Dedifferentiated amniotic fluid mesenchymal stem cell (primary cell): ENCODE data around the gene FOXL3.
"Not testable (repeated sequence)": the region's sequence is repeated elsewhere in the genome, so short reads cannot be mapped to it uniquely, and the experiment has no call there.

Experiments used
- DNase-seq: peaks from one replicate; pipeline ENCODE4 v3.0.0-alpha.2; 2016; ENCODE audit errors: extremely low spot score

Gene FOXL3

GRCh38 chr7:255038-255435 is 34.9 kb upstream of the FOXL3 start:
- no peak for DNase-seq

DNA sequence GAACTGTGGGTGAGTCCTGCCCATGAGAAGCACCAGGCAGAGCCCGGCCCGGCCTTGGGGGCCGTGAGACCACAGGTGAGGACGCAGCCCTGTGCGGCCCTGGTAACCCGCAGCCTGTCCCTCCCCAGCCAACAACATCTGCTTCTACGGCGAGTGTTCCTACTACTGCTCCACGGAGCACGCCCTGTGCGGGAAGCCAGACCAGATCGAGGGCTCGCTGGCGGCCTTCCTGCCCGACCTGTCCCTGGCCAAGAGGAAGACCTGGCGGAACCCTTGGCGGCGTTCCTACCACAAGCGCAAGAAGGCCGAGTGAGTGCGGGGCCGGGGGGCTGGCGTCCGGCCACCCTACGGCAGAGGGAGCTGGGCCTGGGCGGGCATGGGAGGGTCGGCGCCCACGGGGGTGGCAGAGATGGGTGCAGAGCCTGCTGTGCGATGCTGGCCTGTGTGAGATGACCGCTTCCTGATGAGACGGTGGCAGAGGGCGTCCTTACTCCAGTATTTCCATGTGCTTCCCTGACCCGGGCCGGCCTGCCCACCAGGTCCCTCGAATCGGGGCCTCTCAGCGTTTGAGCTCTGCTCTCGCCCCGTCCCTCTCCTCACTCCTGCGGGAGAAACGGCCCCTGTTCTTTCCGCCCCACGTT is 34.1 kb upstream of the FOXL3 start:
- DNase-seq: no peak

DNA sequence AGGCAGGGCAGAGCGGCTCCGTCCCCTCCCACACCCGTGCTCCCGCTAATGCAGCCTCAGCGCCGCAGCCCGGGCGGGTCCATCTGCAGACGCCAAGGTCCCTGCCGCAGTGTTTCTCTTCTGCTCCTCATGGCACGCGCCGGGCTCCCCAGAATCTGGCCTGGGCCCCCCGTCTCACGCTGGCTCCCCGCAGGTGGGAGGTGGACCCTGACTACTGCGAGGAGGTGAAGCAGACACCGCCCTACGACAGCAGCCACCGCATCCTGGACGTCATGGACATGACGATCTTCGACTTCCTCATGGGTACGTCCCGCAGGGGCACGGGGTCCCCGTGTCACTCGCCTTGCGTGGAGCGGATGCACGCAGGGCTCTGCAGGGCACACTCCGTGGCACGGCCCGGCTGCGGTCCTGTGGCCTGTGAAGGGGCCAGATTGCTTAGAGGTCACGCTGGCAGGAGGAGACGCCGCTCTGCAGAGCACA is 33.5 kb upstream of the FOXL3 start:
- no peak for DNase-seq

GRCh38 chr7:256981-257646 is 32.9 kb upstream of the FOXL3 start:
- DNase-seq: no peak

DNA sequence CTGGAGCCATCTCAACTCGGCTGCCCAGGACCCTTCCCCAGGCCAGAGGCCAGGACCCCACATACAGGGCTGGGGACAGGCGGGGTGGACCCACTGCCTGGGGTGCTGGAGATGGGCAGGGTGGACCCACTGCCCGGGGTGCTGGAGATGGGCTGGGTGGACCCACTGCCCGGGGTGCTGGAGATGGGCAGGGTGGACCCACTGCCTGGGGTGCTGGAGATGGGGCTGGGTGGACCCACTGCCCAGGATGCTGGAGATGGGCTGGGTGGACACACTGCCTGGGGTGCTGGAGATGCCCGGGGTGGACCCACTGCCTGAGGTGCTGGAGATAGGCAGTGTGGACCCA is 32.4 kb upstream of the FOXL3 start:
- DNase-seq: no peak

DNA sequence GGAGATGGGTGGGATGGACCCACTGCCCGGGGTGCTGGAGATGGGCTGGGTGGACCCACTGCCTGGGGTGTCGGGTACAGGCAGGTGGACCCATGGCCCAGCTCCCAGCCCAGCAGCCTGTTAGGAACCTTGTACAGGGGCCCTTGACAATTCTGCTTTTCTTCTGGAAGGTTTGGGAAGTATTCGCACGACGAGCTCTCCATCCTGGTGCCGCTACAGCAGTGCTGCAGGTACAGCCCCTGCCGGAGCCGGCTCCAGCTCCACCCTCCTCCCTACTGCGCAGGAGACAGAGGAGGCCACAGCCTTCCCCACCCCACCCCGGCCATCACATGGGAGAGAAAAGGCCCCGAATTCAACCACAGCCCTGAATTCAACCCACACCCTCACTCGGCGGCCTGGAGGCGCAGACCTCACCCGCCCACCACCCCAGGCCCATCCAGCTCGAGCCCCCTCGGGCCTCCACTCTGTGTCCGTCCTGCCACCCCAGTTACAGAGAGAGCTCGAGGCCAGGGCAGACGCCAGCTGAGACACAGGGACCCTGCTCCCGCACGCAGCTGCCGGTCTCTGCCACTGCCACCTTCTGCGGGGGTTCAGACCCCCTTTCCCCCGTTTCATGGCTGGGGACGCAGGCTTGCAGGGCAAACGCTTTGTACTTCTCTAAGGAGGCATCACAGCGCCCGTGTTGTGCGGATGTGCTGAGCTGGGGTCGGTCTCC is 31.3 kb upstream of the FOXL3 start:
- no peak for DNase-seq

DNA sequence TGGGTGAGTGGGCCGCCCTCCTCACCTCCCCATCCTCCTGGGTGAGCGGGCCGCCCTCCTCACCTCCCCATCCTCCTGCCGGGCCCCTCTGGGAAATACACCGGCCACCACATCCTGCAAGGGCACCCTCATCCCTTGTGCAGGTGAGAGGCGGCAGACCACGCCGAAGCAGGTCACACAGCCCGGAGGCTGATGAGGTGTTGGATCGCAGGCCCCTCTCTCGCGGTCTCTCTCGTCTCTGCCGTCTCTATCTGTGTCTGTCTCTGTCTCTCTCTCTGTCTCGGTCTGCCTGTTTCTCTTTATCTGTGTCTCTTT is 30.8 kb upstream of the FOXL3 start:
- no peak for DNase-seq

DNA sequence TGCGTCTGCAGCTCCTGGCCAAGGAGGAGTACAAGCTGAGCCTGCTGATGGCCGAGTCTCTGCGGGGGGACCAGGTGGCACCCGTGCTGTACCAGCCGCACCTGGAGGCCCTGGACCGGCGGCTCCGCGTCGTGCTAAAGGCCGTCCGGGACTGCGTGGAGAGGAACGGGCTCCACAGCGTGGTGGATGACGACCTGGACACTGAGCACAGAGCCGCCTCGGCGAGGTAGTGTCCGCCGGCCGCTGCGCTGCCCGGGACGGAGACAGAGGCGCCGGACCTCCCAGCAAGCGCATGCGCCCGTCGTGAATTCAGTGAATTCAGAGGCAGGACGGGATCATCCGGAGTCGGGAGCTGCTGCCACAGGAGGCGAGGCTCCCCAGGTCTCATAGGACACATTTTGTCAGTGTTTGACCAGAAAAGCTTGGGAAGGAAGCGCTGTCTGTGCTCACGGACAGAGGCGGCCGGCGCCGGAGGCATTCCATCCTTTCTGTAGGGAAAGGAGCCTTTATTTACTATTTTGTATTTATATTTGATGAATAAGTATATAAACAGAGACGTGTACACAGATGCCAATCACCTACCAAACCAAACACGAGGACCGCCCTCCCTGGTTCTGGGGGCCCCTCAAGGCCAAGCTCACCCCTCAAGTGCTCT is 30.1 kb upstream of the FOXL3 start:
- no peak for DNase-seq

DNA sequence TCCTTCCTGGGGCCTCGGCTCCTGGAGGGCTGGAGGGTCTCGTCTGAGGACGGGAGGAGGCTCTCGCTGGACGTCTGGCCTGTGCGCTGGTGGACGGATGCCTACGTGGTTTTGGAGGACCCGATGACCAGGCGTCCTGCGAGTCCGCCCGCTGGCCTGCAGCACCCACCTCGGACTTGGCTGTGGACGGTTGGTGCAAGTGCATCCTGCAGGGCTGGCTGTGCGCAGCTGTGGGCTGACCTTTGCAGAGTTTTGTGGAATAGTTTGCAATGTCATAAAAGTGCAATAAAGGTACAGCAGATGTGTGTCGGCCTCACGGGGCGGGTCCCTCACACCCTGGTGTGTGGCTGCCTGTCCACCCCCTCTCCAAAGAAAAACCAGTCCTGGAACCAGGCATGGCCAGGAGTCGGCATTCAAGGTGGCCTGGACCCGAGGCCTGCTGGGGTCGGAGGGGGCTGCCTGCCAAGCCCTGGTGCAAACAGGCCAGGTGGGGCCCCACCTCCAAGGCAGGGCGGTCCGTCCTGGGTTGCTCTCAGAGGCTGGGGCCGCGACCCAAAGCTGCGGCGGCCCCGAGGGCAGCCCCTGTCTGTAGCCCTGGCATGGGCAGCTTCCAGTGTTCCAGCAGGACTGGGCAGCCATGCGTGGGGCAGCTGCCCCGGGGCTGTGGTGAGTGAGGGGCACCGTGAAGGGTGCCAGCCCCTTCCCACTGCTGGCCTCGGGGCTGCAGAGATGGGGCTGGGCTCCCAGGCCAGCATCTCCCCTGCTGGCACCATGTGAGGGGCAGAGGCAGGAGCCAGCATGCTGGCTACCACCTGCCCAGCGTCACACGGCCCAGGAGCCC is 29.3 kb upstream of the FOXL3 start:
- no peak for DNase-seq

DNA sequence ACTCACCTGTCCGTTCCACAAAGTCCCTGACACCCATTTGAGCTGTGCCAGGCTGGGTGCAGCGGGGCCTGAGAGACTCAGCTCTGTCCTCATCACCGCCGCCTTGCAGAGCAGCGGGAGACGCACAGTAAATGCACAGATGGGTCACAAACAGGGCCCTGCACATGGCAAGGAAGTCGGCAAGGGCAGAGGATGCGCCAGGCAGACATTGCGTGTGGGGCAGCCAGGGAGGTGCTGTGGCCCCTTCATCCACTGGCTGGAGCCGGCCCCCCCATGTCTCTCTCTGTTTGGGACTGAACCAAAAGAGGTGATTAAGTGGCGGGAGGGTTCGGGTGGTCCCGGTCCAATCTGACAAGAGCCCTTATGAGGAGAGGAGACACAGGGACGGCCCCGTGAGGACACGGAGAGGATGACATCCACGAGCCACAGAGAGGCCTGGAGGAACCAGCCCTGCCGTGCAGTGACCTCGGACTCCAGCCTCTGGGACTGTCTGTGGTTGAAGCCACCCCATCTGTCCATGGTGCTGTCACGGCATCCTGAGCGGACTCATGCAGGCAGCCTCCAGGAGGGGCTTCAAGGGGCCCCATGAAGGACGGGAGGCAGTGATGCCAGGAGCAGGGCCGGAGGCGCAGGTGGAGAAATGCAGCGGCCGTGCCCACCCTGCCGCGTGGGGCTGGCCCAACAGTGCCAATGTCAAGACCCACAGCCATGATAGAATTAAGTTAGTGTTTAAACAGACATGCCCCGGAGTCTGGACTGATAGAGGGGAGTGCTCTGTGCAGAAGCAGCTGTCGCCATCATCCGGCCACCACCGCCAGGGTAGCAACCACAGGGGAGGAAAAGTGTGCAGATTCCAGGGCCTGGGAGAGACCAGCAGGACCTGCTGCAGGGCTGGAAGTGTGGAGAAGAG is 28.4 kb upstream of the FOXL3 start:
- no peak for DNase-seq

- no peak for DNase-seq
Observed at GRCh38 chr7:262251-262572, 27.8 kb upstream of the FOXL3 start.

DNA sequence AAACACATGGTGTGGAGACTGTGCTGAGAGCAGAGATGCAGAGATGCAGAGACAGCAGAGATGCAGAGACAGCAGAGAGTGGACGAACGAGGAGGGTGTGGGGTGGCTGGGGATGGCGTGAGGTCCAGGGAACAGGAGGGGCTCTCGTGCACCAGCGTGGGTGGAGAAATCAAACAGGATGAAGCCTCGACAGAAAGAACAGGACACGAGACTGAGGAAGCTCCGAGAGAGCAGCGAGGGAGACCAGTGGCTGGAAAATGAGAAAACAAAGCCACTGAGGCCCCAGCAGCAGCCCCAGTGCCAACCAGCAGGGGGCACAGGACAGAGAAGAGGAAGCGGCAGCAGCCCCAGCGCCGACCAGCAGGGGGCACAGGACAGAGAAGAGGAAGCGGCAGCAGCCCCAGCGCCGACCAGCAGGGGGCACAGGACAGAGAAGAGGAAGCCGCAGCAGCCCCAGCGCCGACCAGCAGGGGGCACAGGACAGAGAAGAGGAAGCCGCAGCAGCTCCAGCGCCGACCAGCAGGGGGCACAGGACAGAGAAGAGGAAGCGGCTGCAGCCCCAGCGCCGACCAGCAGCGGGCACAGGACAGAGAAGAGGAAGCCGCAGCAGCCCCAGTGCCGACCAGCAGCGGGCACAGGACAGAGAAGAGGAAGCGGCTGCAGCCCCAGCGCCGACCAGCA is 27.2 kb upstream of the FOXL3 start:
- not testable (repeated sequence) for DNase-seq

GRCh38 chr7:263483-264351 is 26.3 kb upstream of the FOXL3 start:
- DNase-seq: not testable (repeated sequence)

- DNase-seq: no peak
Observed at GRCh38 chr7:264541-265191, 25.3 kb upstream of the FOXL3 start.

DNA sequence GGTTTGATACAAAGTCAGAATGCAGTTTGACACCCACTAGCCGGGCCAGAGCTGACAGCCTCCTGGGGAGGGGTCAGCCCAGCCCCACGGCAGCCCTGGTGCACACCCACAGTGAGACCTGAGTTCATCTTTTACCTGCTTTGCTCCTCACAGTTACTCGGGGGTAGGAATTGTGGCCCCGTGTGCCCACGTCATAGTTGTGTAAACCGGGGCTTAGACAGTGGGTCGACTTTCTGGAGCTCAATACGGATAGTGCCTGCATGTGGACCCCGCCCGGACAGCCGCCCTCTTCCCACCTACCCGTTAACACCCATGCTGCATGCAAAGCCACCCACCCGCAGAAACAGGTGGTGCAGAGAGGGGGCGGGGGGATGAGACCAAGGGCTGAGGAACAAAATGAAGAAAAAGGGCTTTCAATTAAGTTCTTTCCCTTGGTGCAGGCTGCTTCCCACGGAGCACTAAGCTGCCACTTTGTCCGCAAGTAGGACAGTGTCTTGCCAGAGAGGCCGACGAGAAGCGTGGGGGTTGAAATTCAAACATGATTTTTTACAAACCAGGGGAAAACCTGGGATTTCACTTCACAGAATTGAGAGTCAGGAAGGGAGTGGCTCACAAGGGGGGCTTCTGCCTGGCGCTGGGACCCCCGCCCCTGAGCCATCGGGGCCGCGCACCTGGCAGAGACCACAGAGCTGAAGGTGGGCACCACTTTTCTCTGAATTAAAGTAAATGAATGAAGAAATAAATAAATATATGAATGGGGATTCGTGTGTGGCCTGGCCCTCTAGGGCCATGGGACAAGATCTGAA is 24.6 kb upstream of the FOXL3 start:
- no peak for DNase-seq

DNA sequence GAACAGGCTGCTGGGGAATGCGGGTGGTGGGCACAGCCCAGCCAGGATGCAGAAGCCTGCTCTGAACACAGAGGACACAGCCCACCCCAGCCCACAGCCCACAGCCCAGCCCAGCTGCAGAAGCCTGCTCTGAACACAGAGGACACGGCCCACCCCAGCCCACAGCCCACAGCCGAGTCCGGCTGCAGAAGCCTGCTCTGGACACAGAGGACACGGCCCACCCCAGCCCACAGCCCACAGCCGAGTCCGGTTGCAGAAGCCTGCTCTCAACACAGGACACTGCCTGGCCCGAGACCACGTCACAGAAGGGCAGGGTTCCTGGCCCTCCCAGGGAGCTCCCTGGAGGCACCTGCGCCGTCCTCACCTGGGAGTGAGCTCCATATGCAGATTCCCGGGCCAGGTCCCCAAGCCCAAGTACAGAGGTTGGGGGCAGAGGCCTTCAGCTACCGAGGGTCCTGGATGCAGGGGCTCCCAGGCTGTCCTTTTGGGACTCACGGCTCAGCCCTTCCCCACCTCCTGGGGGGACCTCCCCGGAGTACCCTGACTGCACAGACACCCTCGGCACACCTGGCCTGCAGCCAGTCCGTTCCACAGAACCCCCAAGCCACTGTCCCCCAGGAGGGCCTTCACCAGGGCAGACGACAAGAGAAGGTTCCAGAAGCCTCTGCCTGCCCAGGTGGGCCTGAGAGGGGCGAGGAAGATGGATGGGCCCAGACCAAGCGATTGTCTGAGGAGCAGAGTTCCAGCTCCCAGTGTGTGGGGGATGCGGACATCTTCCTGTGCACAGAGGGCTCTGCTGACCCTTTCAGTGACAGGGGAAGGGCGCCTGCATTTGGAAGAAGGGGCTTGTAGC is 23.7 kb upstream of the FOXL3 start:
- DNase-seq: no peak
